Measurements from ENCODE around the gene ATE1.

DNA sequence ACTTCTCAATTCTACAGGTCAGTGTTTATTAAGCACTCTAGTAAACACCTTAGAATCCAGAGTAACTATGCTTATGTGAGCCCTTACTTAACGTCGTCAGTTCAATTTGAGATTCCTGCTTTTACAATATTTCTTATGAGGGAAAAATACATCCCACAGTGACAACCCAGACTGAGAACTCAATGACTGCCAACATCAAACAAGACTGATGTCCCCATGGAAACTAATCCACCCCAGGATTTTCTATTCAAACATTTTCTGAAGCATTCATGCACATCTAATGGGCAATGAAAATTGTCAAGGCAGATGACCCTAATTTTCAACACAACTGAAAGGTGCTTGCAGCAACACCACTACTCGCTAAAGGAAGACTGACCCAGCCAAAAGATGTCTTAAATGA is 67.0 kb downstream of the ATE1 start:
- TF ChIP-seq, protein P1, sequence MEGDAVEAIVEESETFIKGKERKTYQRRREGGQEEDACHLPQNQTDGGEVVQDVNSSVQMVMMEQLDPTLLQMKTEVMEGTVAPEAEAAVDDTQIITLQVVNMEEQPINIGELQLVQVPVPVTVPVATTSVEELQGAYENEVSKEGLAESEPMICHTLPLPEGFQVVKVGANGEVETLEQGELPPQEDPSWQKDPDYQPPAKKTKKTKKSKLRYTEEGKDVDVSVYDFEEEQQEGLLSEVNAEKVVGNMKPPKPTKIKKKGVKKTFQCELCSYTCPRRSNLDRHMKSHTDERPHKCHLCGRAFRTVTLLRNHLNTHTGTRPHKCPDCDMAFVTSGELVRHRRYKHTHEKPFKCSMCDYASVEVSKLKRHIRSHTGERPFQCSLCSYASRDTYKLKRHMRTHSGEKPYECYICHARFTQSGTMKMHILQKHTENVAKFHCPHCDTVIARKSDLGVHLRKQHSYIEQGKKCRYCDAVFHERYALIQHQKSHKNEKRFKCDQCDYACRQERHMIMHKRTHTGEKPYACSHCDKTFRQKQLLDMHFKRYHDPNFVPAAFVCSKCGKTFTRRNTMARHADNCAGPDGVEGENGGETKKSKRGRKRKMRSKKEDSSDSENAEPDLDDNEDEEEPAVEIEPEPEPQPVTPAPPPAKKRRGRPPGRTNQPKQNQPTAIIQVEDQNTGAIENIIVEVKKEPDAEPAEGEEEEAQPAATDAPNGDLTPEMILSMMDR (IDR thresholded peaks at IDR 0.05), result no peak
- no peak for TF ChIP-seq POLR2A (IDR thresholded peaks at IDR 0.05)

Measured in esophagus squamous epithelium (tissue), 4 donors.